ENCODE data around the gene PSME3IP1. TPM values are rescaled to one million over a fixed set of nuclear protein-coding genes. Genes with fewer than 3 reads are reported as not detected.

Gene PSME3IP1
- total and polyA plus RNA-seq, 5 donors from 2014 or later: 68.1 to 140 (median 72.6) TPM

DNA sequence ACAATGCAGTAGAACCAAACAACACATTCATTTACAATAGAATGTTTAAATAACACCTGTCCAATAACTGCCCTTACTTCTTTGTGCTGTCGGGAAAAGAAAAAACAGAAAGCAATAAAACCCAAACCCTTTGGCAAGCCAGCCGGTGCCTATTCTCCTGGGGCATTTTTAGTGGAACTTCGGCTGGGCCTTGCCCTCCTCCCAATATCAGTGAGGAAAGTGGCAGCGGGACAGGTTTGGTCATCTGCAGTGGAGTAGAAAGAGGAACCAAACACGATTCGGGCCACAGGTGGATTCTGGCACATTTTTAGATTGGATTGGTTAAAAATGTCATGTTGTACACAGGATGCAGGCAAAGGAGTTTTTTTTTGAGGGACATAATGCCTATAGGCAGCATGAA, 32.0 kb downstream of the PSME3IP1 start:
- peaks cover 7 to 15% (median 10%) of the 10 kb centered on the region in 4 donors for H3K4me1 Mint-ChIP-seq

DNA sequence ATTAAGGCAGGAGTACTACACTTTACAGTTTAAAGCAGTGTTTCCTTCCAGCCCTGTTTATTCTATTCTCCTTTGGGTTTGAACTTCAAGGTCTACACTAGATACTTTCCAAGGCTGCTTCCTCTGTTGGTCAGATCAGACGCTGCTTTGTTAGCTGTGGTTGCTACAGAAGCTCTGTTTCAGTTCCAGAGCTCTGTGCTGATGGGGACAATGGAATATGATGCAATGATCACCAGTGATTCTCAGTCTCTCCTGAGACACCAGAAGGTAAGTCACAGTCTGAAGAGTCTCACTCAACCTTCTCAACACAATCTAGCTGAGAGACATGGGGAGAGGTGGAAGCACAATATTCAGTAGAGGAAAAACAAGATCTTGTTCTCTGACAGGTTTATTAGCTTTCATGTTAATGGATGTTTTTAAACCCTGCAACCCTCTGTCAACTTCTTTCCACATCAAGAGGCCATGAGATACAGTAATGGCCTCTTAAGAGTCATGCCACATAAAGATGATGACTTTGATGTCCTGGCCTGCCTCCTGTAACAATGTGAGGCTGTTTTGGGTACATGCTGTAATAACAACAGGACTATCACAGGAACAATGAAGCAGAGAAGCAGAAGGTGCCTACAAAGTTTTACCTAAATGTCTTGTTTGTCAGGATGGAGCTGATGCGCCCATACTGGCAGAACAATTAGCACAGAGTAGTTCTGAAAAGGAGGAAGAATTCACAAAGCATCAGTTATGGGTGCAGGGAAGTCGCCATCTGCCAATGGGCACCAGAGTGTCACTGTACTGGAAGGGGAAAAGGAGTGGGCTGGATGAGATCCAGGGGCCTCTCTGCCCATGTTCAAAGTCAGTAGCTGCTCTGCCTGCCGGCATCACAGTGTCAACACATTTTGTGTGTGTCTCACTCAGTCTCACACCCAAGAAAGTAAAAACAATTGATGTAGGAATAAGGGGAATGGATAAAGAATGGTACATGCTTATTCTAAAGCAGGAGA, 33.4 kb downstream of the PSME3IP1 start:
- no peak overlapping the region for H3K27ac ChIP-seq (ENCODE audit: insufficient read depth, low read length, poor library complexity, severe bottlenecking)
- Mint-ChIP-seq H3K36me3 (peaks cover 49% of the 10 kb centered on the region), H3K27ac (peak overlapping the region in 2 of 3 donors; percentile 52 to 55), H3K9me3 (no peaks in the 10 kb centered on the region), H3K4me1 (peaks cover 1 to 23% (median 12%) of the 10 kb centered on the region in 4 donors), H3K27me3 (no peaks in the 10 kb centered on the region), H3K4me3 (no peak overlapping the region)
- peaks cover 55% of the 10 kb centered on the region for H3K36me3 ChIP-seq (ENCODE audit: control insufficient read depth, insufficient read depth, low read length)
- H3K4me1 ChIP-seq (ENCODE audit: control insufficient read depth, insufficient read depth, low read length, poor library complexity, severe bottlenecking): no peaks in the 10 kb centered on the region
- no peak for DNase-seq
- H3K4me3 ChIP-seq (ENCODE audit: low read depth, low read length): no peak overlapping the region
- no peak for ATAC-seq (ENCODE audit: low read depth in 2 of 2)
- no peaks in the 10 kb centered on the region for H3K27me3 ChIP-seq (ENCODE audit: control insufficient read depth, insufficient read depth, low read length)
- no peaks in the 10 kb centered on the region for H3K9me3 ChIP-seq (ENCODE audit: control insufficient read depth in 2 of 2, low read length in 2 of 2)

More for the DNA sequence above, 32.0 kb downstream of the PSME3IP1 start:
- DNase-seq (no peak), ATAC-seq (ENCODE audit: low read depth in 2 of 2) (no peak)
- no peaks in the 10 kb centered on the region for H3K27me3 ChIP-seq (ENCODE audit: control insufficient read depth, insufficient read depth, low read length)
- Mint-ChIP-seq H3K27me3 (no peaks in the 10 kb centered on the region), H3K27ac (peak overlapping the region in 2 of 3 donors; percentile 44 to 49), H3K4me3 (no peak overlapping the region), H3K9me3 (no peaks in the 10 kb centered on the region), H3K36me3 (peaks cover 51% of the 10 kb centered on the region)
- H3K27ac ChIP-seq (ENCODE audit: insufficient read depth, low read length, poor library complexity, severe bottlenecking): no peak overlapping the region
- no peak overlapping the region for H3K4me3 ChIP-seq (ENCODE audit: low read depth, low read length)
- peaks cover 64% of the 10 kb centered on the region for H3K36me3 ChIP-seq (ENCODE audit: control insufficient read depth, insufficient read depth, low read length)
- no peaks in the 10 kb centered on the region for H3K4me1 ChIP-seq (ENCODE audit: control insufficient read depth, insufficient read depth, low read length, poor library complexity, severe bottlenecking)
- no peaks in the 10 kb centered on the region for H3K9me3 ChIP-seq (ENCODE audit: control insufficient read depth in 2 of 2, low read length in 2 of 2)

- H3K9me3 ChIP-seq (ENCODE audit: control insufficient read depth in 2 of 2, low read length in 2 of 2): no peaks in the 10 kb centered on the region
- no peaks in the 10 kb centered on the region for H3K27me3 ChIP-seq (ENCODE audit: control insufficient read depth, insufficient read depth, low read length)
- no peak for ATAC-seq (ENCODE audit: low read depth in 2 of 2)
- no peak overlapping the region for H3K4me3 ChIP-seq (ENCODE audit: low read depth, low read length)
- no peaks in the 10 kb centered on the region for H3K4me1 ChIP-seq (ENCODE audit: control insufficient read depth, insufficient read depth, low read length, poor library complexity, severe bottlenecking)
- peaks cover 53% of the 10 kb centered on the region for H3K36me3 ChIP-seq (ENCODE audit: control insufficient read depth, insufficient read depth, low read length)
- peaks cover 0 to 16% (median 9%) of the 10 kb centered on the region in 4 donors for H3K4me1 Mint-ChIP-seq
- H3K36me3 Mint-ChIP-seq: peaks cover 41% of the 10 kb centered on the region
- no peaks in the 10 kb centered on the region for H3K9me3 Mint-ChIP-seq
- H3K27ac Mint-ChIP-seq: no peak overlapping the region
- no peaks in the 10 kb centered on the region for H3K27me3 Mint-ChIP-seq
- no peak for DNase-seq
- H3K27ac ChIP-seq (ENCODE audit: insufficient read depth, low read length, poor library complexity, severe bottlenecking): no peak overlapping the region
- peak overlapping the region in 1 of 4 donors; percentile 11 for H3K4me3 Mint-ChIP-seq
These were observed 34.5 kb downstream of the PSME3IP1 start for GRCh38 chr16:57151369-57151768.

- Histone ChIP-seq H3K9me3 (ENCODE audit: control insufficient read depth in 2 of 2, low read length in 2 of 2) (no peaks in the 10 kb centered on the region), H3K27me3 (ENCODE audit: control insufficient read depth, insufficient read depth, low read length) (no peaks in the 10 kb centered on the region), H3K27ac (ENCODE audit: insufficient read depth, low read length, poor library complexity, severe bottlenecking) (no peak overlapping the region), H3K4me1 (ENCODE audit: control insufficient read depth, insufficient read depth, low read length, poor library complexity, severe bottlenecking) (no peaks in the 10 kb centered on the region), H3K36me3 (ENCODE audit: control insufficient read depth, insufficient read depth, low read length) (peaks cover 47% of the 10 kb centered on the region), H3K4me3 (ENCODE audit: low read depth, low read length) (no peak overlapping the region)
- Mint-ChIP-seq H3K4me1 (peaks cover 0 to 11% (median 5%) of the 10 kb centered on the region in 4 donors), H3K27ac (peak overlapping the region in 1 of 3 donors; percentile 58), H3K4me3 (no peak overlapping the region), H3K36me3 (peaks cover 35% of the 10 kb centered on the region), H3K27me3 (no peaks in the 10 kb centered on the region), H3K9me3 (no peaks in the 10 kb centered on the region)
- ATAC-seq (ENCODE audit: low read depth in 2 of 2) (no peak), DNase-seq (no peak)
These were observed 35.0 kb downstream of the PSME3IP1 start for GRCh38 chr16:57150682-57151330.

- H3K4me3 Mint-ChIP-seq: no peak overlapping the region
- no peak overlapping the region for H3K27ac ChIP-seq (ENCODE audit: insufficient read depth, low read length, poor library complexity, severe bottlenecking)
- peaks cover 0 to 11% (median 5%) of the 10 kb centered on the region in 4 donors for H3K4me1 Mint-ChIP-seq
- no peak overlapping the region for H3K4me3 ChIP-seq (ENCODE audit: low read depth, low read length)
- no peaks in the 10 kb centered on the region for H3K4me1 ChIP-seq (ENCODE audit: control insufficient read depth, insufficient read depth, low read length, poor library complexity, severe bottlenecking)
- no peaks in the 10 kb centered on the region for H3K9me3 ChIP-seq (ENCODE audit: control insufficient read depth in 2 of 2, low read length in 2 of 2)
- ATAC-seq (ENCODE audit: low read depth in 2 of 2) (no peak), DNase-seq (no peak)
- no peak overlapping the region for H3K27ac Mint-ChIP-seq
- H3K36me3 Mint-ChIP-seq: peaks cover 33% of the 10 kb centered on the region
- no peaks in the 10 kb centered on the region for H3K27me3 Mint-ChIP-seq
- H3K36me3 ChIP-seq (ENCODE audit: control insufficient read depth, insufficient read depth, low read length): peaks cover 34% of the 10 kb centered on the region
- no peaks in the 10 kb centered on the region for H3K27me3 ChIP-seq (ENCODE audit: control insufficient read depth, insufficient read depth, low read length)
- H3K9me3 Mint-ChIP-seq: no peaks in the 10 kb centered on the region
These were observed 36.4 kb downstream of the PSME3IP1 start for GRCh38 chr16:57149391-57149790.

- Mint-ChIP-seq H3K27me3 (no peaks in the 10 kb centered on the region), H3K4me1 (peaks cover 0 to 16% (median 6%) of the 10 kb centered on the region in 4 donors), H3K27ac (peak overlapping the region in 1 of 3 donors; percentile 67), H3K36me3 (peaks cover 25% of the 10 kb centered on the region), H3K4me3 (no peak overlapping the region), H3K9me3 (no peaks in the 10 kb centered on the region)
- DNase-seq (no peak), ATAC-seq (ENCODE audit: low read depth in 2 of 2) (no peak)
- no peak overlapping the region for H3K4me3 ChIP-seq (ENCODE audit: low read depth, low read length)
- H3K27me3 ChIP-seq (ENCODE audit: control insufficient read depth, insufficient read depth, low read length): no peaks in the 10 kb centered on the region
- H3K27ac ChIP-seq (ENCODE audit: insufficient read depth, low read length, poor library complexity, severe bottlenecking): peak overlapping the region; percentile 0
- peaks cover 1% of the 10 kb centered on the region for H3K4me1 ChIP-seq (ENCODE audit: control insufficient read depth, insufficient read depth, low read length, poor library complexity, severe bottlenecking)
- no peaks in the 10 kb centered on the region for H3K9me3 ChIP-seq (ENCODE audit: control insufficient read depth in 2 of 2, low read length in 2 of 2)
- peaks cover 25% of the 10 kb centered on the region for H3K36me3 ChIP-seq (ENCODE audit: control insufficient read depth, insufficient read depth, low read length)
These were observed 37.4 kb downstream of the PSME3IP1 start for GRCh38 chr16:57148481-57148880.

DNA sequence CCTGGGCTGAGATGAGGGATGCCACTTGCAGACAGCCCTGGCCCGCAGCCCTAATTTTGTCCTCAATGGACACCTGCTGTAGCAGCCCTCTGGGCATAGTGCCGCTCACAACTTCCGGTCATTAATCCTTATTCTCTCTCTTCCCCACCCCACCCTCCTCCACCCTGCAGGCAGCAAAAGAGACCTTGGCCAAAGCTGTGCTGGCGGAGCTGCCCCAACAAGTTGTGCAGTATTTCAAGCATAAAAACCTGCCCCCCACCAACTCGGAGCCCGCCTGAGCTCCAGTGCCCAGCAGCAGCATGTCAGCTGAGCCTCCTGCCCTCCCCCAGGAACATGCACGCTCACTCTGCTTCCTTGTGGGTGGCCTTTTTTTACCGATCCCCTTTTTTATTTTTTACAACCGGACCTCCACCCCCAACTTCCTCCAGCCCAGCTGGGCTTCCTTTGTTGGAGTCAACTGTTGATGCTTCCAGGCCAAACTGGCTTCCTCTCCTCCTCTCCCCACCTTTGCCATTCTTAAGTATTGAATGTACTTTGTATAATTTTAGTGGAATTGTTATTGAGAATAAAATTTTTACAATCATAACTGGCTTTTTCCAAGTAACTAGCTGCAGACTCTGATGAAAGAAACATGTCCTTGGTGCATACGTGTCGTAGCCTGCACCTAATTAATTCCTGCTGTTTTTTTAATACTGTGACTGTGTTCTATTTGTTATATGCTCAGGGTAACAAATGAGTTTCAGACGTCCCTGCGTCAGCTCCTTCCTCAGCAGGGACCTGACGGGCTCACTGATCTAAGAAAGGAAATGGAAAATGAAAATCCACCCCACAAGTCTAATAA, 38.2 kb downstream of the PSME3IP1 start:
- ATAC-seq (ENCODE audit: low read depth in 2 of 2) (no peak), DNase-seq (no peak)
- Mint-ChIP-seq H3K36me3 (peaks cover 16% of the 10 kb centered on the region), H3K27me3 (no peaks in the 10 kb centered on the region), H3K4me3 (no peak overlapping the region), H3K4me1 (peaks cover 0 to 25% (median 6%) of the 10 kb centered on the region in 4 donors), H3K27ac (peak overlapping the region in 2 of 3 donors; percentile 66 to 67), H3K9me3 (no peaks in the 10 kb centered on the region)
- H3K4me3 ChIP-seq (ENCODE audit: low read depth, low read length): no peak overlapping the region
- H3K27me3 ChIP-seq (ENCODE audit: control insufficient read depth, insufficient read depth, low read length): no peaks in the 10 kb centered on the region
- H3K9me3 ChIP-seq (ENCODE audit: control insufficient read depth in 2 of 2, low read length in 2 of 2): no peaks in the 10 kb centered on the region
- H3K27ac ChIP-seq (ENCODE audit: insufficient read depth, low read length, poor library complexity, severe bottlenecking): peak overlapping the region; percentile 0
- peaks cover 10% of the 10 kb centered on the region for H3K4me1 ChIP-seq (ENCODE audit: control insufficient read depth, insufficient read depth, low read length, poor library complexity, severe bottlenecking)
- H3K36me3 ChIP-seq (ENCODE audit: control insufficient read depth, insufficient read depth, low read length): peaks cover 18% of the 10 kb centered on the region

Measured in CD4-positive, CD25-positive, alpha-beta regulatory T cell (primary cell).